ENCODE measurements around the gene C18orf63.
"Not testable (repeated sequence)": the region's sequence is repeated elsewhere in the genome, so short reads cannot be mapped to it uniquely, and the experiment has no call there.

Gene C18orf63

DNA sequence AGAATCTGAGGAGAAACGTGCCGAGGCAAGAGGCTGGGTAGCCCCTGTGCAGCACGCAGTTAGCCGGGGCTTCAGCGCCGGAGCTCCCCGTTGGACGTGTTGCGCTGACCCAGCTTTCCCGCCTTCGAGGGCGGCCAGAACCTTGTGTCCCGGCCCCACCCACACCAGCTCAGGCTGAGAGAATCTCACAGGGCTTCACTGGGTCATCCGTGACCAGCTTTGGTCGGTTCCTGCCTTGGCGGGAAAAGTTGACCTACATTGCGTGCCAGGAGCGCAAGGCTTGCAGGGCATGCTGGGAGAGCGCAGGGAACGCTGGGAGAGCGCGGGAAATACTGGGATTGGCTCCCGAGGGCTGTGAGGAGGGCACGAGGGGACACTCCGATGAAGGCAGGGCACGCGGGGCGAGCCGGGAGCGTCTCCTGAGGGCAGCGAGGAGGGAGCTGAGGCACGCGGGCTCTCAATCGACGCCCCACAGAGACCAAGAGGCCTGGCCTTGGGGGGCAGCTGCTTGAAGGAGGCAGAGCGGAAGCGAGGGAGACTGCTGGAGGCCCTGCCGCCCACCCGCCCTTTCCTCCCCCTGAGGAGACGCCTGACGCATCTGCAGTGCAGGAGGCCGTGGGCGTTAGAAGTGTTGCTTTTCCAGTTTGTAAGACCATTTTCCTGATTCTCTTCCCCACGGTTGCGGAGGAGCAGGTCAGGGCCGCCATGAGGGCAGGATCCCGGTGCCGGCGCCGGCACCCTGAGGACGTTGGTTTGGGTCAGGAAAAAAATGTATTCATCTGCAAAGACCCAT is at the start of gene C18orf63:
Gene C18orf63, plus strand, starts transcription at position 376 of the 793 bp plus-strand sequence. CDS start 2,027 bp downstream, outside the sequence.
- no peak for DNase-seq (ENCODE audit: low spot score)

DNA sequence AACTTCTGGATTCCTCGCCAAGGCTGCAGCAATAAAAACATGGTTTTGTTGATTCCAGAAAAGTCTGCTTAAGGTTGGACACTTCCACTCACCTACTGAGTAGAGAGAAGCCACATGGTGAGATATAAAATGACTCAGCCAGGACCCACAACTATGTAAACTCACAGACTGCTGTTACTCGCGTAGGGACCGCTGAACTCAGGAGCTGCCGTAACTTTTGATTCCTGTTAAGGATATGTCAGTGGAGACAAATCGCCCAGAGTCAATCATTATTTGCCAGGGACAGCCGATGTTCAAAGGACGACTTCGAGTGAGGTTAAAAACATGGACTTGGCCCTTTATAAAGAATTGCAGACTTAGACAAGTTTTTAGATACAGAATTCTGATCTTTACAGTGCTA is 49.5 kb upstream of the C18orf63 start:
- DNase-seq (ENCODE audit: low spot score) = no peak

DNA sequence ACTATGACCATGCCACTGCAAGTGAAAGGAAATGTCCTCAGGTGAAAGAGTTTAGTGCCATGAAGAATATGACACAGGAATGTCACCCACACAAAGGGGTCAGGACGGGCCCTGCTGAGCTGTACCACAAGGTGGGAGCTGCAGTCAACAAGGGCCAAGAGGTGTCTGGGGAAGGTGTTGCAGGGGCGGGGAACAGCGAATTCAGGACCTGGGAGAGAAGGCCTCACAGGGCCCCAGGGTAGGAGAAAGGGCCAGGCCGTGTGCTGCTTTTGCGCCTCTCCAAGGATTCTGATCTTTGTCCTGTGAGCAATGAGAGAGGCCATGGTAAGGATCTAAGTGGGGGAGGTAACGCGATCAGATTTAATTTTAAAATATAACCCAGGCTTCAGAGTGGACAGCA is 47.5 kb upstream of the C18orf63 start:
- DNase-seq (ENCODE audit: low spot score) = no peak

DNA sequence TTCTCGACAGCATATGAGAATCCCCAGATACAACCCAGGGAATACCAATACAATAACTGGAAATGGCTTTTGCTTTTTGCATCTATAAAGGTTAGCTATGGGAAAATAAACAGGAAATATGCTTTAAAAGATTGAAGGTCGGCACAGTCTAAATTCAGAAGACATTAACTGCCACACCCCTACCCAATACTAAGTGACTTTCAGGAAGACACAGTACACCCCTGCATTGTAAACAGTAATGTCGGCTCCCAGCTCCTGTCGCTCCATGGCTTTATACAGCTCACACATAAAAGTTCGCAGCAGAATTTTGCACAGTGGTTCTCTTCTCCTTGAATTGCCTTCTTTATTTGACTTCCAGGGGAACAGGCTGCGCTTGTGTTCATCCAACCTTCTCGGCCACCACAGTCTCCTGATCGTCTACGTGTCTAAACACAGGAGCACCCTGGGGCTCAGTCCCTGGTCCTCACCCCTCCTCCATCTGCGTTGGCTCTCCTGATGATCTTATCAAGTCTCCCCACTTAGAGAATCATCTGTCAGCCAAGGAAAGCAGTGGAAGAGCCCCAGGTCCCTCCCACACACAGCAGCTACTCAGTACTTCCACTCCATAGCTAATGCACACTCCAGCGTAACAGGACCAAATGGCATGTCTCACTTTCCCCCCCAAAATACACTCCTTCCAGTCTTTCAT is 46.6 kb upstream of the C18orf63 start:
- DNase-seq (ENCODE audit: low spot score) = no peak

DNA sequence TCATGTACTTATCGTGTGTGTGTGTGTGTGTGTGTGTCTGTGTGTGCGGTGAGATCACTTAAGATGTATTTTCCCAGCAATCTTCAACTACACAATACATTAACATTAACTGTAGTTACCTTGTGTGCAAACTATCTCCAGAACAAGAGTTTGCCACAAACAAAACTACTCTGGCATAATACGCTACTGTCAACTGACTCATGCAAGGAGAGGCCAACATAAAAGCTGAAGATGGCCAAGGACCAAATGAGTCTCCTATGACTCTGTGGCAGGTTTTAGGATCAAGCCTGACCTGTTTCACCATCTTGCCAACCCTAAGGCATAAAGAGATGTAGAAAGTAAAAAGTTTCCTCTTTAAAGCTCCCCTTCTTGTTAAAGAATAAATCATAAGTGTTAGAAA is 44.0 kb upstream of the C18orf63 start:
- DNase-seq (ENCODE audit: low spot score) = no peak

DNA sequence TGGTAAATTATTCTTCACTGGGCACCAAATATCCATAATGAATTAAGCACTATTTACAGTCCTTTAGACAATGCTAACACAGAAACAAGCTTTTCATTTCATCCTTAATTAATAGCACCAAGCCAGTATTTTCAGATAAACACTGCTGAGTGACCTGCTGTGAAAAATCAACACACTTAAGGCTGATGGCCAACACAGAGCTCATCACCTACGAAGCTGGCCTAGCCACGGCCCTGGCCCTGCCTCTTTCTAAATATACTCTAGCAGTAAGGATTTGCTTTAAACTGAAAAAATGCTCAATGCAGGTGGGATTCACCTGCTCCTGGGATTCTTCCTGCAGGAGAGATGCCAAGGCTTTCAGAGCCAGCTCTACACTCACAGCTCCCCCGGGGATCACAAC is 42.2 kb upstream of the C18orf63 start:
- DNase-seq (ENCODE audit: low spot score) = no peak

DNA sequence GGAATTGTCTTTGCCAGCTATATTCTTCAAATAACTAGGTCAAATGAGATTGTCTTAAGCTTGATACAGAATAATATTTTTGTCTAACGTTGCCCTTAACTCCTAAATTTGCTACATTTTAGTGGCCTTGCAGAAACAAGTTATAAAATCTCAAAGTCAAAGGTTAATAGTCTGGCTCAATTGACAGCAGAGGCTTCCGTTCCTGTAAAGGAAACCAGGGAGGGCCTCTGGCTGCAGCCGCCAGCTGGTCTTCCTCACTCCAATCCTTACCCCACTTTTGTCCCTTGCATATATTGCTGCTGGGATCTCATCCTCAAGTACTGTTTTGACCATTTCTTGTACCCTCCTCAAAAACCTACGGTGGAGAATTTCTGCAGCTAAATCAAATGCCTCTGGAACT is 40.9 kb upstream of the C18orf63 start:
- DNase-seq (ENCODE audit: low spot score) = no peak

DNA sequence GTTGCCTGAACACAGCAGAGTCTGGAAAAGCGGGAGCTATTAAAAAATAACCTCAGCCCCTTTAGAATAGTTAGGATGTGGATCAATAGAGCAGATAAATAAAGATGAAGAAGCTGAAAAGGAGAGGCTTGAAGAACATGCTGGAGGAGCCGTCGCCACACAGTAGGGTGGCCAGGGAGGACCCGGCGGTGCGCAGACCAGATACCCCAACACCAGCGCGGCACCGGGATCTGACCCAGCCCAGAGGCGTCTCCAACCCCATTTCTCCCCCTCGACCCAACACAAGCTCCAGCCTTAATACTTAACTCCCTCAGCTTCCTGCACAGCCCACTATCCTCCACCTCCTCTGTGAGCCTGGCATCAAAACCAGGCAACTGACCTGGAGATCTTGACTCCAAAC is 39.9 kb upstream of the C18orf63 start:
- no peak for DNase-seq (ENCODE audit: low spot score)

DNA sequence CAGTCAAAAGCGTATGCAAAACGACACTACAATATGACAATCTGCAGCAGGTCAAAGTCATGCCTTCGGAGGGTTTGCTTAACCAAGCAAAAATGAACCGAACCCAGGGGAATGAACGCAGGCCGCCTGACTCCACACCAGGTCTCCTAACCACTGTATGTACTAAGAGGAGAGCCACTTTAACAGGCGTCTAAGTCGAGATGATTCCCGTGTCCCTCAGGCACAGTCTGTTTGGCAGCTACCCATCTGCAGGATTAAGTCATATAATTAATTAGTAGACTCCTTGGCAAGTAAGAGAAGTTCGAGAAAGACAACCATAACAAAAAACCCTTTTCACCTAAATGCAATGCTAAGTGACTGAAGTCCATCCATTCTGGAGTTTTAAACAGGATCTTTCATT is 39.0 kb upstream of the C18orf63 start:
- DNase-seq (ENCODE audit: low spot score) = no peak

DNA sequence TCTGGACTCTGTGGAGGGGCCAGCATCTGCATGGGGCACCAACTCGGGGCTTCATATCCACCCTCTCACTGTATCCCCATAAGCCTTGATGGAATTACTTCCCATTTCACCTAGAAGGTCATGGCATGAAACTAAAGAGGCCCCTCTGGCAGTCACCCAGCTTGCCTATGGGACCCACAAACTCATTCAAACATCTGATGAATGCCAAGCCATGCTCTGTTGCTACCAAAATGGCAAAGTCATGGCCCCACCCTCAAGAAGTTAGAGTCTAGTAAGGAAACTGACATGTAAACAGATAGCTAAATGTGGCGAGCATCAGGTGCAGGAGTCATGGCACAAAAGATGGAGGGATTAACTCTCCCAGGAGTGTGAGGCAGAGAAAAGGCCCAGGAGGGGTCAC is 38.3 kb upstream of the C18orf63 start:
- DNase-seq (ENCODE audit: low spot score) = no peak

DNA sequence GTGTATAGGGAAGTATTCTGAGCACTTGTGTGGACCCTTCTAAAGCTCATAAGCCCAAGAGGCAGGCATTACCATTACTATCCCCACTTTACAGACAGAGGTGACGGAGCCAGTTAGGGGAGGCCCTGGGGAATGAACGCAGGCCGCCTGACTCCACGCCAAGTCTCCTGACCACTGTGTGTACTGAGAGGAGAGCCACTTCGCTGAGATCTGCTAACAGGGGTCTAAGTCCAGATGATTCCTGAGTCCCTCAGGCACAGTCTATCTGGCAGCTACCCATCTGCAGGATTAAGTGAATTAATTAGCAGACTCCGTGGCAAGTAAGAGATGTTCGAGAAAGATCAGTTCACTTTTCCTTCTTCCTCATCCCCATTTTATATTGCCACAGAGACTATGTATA is 37.6 kb upstream of the C18orf63 start:
- no peak for DNase-seq (ENCODE audit: low spot score)

DNA sequence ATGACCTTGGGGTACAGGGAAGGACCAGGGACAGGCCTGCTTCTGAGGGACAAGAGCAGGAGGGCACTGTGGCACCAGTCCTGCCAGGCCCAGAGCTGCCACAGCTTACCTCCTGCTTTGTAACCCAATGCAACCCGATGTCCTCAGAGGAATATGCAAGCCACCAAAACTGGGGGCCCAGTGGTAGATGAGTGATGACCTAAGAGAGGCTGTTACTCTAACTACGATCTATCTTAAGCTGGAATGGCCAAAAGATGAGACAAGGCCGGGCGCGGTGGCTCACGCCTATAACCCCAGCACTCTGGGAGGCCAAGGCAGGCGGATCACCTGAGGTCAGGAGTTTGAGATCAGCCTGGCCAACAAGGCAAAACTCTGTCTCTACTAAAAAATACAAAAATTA is 36.7 kb upstream of the C18orf63 start:
- DNase-seq (ENCODE audit: low spot score) = no peak

DNA sequence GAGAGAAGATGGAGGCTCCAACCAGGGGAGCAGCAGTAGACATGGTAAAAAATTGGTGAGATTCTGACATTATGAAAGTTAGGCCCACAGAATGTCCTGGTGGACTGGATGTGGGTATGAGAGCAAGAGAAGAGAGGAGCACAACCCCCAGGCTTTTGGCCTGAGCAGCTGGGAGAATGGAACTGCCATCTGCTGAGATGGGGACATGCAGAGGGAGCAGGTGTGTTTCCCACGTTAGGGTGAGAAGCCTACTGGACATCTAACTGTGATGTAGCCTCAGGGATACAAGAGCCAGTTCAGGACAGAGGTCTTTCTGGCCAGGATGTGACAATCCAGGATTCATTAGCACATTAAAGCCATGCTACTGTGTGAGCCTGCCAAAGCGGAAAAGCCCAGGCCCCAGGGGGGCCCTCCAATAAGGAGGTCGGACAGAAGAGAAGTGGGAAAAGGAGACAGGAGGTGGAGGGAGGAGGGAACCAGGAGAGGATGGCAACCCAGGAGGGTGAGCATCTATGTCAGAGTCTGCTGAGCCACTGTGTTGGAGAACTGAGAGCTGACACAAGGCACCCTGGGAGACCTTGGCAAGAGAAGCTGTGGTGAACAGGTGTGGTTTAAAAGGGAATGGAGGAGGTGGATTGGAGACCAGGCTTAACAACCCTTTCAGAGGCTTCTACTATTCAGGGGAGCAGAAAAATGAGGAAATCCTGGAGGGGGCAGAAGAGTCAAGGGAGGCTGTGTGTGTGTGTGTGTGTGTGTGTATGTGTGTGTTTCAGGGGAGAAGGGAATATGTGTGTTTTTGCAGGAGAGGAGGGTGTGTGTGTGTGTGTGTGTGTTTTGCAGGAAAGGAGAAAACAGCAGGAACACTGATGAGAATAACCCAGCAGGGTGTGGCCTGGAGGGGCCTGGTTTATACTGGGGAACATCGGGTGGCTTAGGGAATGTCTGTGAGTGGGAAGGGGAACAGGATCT is 34.3 kb upstream of the C18orf63 start:
- DNase-seq (ENCODE audit: low spot score) = no peak

DNA sequence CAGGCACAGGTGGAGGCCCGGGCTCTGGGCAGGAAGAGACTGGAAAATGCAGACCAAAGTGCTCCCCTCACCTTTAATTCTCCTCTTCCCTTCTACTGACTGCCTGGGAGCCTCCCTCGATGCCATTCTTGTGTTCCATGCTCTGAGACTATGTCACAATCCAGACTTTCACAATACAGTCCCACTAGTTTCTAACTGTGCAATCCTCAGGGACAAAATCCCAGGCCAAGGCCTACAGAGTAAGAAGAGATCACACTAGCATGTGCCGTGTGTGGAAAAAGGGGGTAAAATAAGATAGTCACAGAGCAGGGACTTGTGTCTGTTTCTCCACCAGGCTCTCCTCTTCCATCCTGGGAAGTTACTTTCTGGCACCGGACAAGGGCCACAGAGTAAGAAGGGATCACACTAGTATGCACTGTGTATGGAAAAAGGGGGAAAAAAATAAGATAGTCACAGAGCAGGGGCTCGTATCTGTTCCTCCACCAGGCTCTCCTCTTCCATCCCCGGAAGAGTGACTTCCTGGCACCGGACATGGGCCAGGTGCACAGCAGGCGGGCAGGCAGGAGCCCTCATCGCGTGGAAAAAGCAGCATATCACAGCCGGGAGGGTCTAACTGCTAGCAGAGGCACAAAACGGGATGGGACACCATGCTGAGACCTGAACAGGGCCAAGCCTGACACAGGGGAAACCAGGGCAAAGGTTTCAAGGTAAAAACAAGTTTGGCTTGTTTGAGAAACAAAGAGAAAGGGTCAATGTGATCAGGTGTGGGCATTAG is 33.5 kb upstream of the C18orf63 start:
- no peak for DNase-seq (ENCODE audit: low spot score)

DNA sequence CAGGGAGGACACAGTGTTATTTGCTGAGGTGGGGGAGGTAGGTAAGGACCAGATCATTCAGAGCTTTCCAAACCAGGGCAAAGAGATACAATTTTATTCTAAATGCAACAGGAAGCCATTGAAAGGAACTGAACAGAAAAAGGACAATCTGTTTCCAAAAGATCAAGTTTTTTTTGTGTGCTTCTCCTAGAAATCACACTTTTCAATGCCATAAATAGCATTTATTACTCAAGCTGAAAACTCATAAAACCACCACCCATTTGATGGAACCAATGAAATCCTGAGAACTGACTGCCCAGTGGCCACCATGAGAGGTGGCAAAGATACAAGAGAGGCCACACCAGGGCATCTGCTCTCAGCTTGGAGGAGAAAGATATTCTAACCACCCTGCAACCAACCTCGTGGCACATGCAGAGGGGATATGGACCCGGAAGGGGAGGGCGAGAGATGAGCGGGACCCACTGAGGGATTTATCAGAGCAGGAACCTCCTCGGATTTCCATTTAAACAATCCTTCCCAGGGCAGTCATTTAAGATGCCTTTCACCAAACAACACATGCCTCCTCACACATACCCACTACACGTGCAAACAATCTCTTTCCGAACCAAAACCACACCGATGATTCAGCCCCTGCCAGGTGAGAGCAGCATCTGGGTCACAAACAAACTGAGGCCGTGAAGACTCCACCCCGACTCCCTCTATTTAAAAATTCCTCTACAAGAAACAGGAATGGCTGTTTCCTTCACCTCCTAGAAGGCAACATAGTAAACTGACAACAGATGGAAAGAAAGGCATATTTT is 32.7 kb upstream of the C18orf63 start:
- no peak for DNase-seq (ENCODE audit: low spot score)

DNA sequence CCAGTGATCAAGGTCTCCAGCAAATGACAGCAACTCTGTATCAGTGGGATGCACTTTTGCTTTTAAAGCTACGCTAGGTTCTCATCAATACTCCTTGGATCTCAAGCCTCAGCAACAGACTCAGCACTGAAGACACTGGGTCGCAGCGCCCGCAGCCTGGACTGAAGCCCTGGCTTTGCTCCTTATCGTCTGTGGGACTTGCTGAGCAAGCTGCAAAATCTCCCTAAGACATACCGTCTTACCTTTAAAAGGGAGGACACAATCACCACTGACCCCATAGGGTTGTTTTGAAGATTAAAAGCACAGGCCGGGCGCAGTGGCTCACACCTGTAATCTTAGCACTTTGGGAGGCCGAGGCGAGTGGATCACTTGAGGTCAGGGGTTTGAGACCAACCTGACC is 32.0 kb upstream of the C18orf63 start:
- DNase-seq (ENCODE audit: low spot score) = no peak

DNA sequence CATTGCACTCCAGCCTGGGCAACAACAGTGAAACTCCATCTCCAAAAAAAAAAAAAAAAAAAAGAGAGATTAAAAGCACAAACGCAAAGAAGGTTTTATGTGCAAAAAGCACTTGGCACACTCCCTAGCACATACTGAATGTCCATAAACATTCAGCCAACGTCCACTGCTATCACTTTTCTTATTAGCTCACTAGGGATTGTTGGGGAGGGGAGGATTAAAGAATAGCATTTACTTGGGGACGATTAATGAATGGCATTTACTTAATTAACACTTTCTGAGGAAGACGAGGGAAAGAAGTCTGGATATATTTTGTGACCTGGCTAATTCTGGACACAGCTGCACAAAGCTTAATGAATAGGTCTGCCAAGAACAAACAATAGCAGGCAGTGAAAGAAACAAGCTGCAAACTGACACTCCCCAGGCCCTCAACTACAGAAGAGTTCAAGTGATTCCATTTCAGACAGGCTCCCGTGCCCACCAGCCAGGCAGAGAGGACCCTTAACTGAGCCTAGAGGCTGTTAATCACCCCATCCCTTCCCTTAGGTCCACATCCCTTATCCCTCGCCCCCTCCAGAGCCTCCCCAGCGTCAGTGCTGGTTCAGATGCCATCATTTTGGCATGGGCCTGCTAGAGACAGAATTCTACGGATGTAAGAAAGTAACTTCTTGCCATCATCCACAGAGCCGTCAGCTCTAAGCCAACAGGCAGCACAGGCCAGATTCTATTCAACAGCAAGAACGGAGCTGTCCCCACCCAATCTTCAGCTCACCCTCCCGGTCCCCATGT is 31.3 kb upstream of the C18orf63 start:
- no peak for DNase-seq (ENCODE audit: low spot score)

DNA sequence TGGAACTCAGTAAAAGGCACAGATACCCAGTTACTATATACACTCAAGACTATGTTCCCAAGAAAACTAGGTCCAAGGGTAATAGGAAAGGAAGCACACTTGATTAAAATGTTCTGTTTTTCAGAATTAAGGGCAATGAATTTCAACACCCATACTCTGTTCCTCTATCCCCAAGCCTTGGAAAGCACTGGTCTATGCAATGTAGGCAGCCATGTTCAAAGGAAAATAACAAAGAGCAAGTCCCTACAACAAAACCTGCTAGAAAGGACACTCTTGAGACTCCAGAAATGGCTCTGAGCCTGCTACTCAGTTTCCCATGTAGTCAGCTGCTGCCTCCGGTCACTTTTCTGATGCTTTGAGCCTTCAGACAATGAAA is 30.7 kb upstream of the C18orf63 start:
- DNase-seq (ENCODE audit: low spot score) = no peak

DNA sequence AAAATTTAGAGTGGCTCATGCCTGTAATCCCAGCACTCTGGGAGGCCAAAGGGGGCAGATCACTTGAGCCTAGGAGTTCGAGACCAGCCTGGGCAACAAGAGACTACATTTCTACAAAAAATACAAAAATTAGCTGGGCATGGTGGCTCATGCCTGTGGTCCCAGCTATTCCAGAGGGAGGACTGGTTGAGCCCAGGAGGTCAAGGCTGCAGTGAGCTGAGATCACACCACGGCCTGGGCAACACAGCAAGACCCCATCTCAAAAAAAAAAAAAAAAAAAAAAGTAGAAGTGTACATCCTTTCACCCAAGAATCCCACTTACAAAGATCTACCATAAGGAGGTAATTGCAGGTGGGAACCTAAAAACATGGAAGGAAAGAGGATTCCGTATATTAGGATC is 30.1 kb upstream of the C18orf63 start:
- not testable (repeated sequence) for DNase-seq (ENCODE audit: low spot score)

Data from germinal center (tissue), 1 donor.